Mesothelial cell of epicardium (in vitro differentiated cells): ENCODE measurements around the gene KCTD1. TPM values are rescaled to one million over a fixed set of nuclear protein-coding genes. Genes with fewer than 3 reads are reported as not detected.

Experiments used
- DNase-seq, 2 experiments: peaks; one replicate each; pipeline ENCODE4 v3.0.0; 2021; ENCODE audit warnings: low spot score in 2 of 2; ENCODE audit not compliant: unreplicated experiment in 2 of 2
- H3K27ac Mint-ChIP-seq: 2 replicates; pipeline ENCODE4 v1.8.0; 2021; ENCODE audit warnings: mixed read lengths
- H3K27me3 Mint-ChIP-seq: 2 replicates; pipeline ENCODE4 v1.8.0; 2021; ENCODE audit warnings: low read depth, mixed read lengths
- H3K36me3 Mint-ChIP-seq: 2 replicates; pipeline ENCODE4 v1.8.0; 2021; ENCODE audit warnings: mixed read lengths
- H3K4me1 Mint-ChIP-seq: 2 replicates; pipeline ENCODE4 v1.8.0; 2021; ENCODE audit warnings: mixed read lengths
- H3K4me3 Mint-ChIP-seq: 2 replicates; pipeline ENCODE4 v1.8.0; 2021; ENCODE audit warnings: mild to moderate bottlenecking, moderate library complexity, mixed read lengths
- H3K9me3 Mint-ChIP-seq: 2 replicates; pipeline ENCODE4 v1.8.0; 2021; ENCODE audit warnings: mixed read lengths
- total RNA-seq: library from RNA; stranded (reverse); gene quantifications from 3 replicates; pipeline ENCODE4 v1.2.1, GENCODE V29; 2021
- TF ChIP-seq, protein P1 (sequence below): fragments of 200-600 bp; sonication (generic); IDR thresholded peaks from one replicate; pipeline ENCODE4 v1.5.0; 2021; ENCODE audit warnings: antibody characterized with exemption; ENCODE audit not compliant: unreplicated experiment

Gene KCTD1
- total RNA-seq, 1 donor from 2014 or later = 38.5 TPM

DNA sequence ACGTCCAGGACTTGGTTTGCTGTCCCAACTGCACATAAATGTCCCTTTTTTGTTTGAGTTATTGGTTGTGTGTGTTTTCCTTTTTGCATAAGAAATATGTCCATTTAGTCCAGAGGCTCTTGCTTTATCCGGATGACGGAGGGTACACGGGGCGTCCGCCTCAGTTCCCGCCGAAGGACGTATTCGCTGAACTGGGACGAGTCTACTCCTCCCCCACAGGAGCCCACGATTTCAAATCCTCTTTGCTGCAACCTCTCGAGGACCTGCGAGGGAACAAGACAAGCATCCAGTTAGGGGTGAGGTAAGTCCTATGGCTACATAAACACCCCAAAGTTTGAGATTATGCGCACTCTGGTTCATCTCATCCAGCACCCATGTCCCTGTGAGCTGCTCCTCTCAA, 92.7 kb downstream of the KCTD1 start:
- Mint-ChIP-seq H3K36me3 (peaks cover 25% of the 10 kb centered on the region), H3K27me3 (no peaks in the 10 kb centered on the region)

DNA sequence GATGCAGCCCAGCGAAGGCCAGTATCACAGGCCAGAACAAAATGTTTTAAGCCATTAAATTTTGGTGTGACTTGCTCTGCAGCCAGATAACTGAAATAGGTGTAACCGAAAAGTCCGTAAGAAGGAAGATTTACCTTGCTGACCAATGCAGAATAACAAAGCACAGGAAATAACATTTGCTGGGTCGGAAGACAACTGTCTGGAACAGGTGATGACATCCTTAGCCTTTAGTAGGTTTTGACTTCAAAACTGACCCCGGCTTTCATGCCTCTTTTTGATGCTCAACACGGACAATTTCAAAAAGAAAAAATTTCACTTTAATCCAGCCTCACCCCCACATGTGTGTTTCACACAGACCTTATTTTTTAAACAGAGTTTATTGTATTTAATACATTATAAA, 93.7 kb downstream of the KCTD1 start:
- H3K4me3 Mint-ChIP-seq = no peak overlapping the region
- no peak overlapping the region for H3K27ac Mint-ChIP-seq
- no peaks in the 10 kb centered on the region for H3K9me3 Mint-ChIP-seq
- TF ChIP-seq, protein P1, sequence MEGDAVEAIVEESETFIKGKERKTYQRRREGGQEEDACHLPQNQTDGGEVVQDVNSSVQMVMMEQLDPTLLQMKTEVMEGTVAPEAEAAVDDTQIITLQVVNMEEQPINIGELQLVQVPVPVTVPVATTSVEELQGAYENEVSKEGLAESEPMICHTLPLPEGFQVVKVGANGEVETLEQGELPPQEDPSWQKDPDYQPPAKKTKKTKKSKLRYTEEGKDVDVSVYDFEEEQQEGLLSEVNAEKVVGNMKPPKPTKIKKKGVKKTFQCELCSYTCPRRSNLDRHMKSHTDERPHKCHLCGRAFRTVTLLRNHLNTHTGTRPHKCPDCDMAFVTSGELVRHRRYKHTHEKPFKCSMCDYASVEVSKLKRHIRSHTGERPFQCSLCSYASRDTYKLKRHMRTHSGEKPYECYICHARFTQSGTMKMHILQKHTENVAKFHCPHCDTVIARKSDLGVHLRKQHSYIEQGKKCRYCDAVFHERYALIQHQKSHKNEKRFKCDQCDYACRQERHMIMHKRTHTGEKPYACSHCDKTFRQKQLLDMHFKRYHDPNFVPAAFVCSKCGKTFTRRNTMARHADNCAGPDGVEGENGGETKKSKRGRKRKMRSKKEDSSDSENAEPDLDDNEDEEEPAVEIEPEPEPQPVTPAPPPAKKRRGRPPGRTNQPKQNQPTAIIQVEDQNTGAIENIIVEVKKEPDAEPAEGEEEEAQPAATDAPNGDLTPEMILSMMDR = no peak
- DNase-seq = no peak
- peaks cover 3% of the 10 kb centered on the region for H3K4me1 Mint-ChIP-seq
- peaks cover 22% of the 10 kb centered on the region for H3K36me3 Mint-ChIP-seq
- H3K27me3 Mint-ChIP-seq = no peaks in the 10 kb centered on the region

More for the DNA sequence above, 92.7 kb downstream of the KCTD1 start:
- H3K27ac Mint-ChIP-seq = no peak overlapping the region
- peaks cover 6% of the 10 kb centered on the region for H3K4me1 Mint-ChIP-seq
- no peak overlapping the region for H3K4me3 Mint-ChIP-seq
- no peaks in the 10 kb centered on the region for H3K9me3 Mint-ChIP-seq
- TF ChIP-seq, protein P1 = no peak
- no peak for DNase-seq

DNA sequence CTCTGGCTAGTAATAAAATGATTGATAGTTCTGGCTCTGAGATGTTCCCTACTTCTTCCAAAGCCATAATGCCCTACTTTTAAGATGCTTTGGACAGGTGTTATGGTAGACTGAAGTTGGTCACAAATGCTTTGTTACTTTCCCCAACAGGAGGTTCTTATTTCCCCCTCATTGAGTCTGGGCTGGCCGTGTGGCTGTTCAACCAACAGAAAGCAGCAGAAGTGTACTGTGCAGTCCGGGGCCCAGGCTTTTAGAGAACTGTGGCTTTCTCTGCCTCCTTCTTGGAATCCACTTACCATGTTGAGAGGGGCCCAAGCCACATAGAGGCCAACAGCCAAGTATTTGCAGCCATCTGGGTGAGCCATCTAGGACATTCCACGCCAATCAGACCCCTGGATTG, 94.2 kb downstream of the KCTD1 start:
- DNase-seq = no peak
- peaks cover 4% of the 10 kb centered on the region for H3K4me1 Mint-ChIP-seq
- no peaks in the 10 kb centered on the region for H3K9me3 Mint-ChIP-seq
- H3K36me3 Mint-ChIP-seq = peaks cover 17% of the 10 kb centered on the region
- no peak overlapping the region for H3K4me3 Mint-ChIP-seq
- TF ChIP-seq, protein P1 = no peak
- no peak overlapping the region for H3K27ac Mint-ChIP-seq
- no peaks in the 10 kb centered on the region for H3K27me3 Mint-ChIP-seq

DNA sequence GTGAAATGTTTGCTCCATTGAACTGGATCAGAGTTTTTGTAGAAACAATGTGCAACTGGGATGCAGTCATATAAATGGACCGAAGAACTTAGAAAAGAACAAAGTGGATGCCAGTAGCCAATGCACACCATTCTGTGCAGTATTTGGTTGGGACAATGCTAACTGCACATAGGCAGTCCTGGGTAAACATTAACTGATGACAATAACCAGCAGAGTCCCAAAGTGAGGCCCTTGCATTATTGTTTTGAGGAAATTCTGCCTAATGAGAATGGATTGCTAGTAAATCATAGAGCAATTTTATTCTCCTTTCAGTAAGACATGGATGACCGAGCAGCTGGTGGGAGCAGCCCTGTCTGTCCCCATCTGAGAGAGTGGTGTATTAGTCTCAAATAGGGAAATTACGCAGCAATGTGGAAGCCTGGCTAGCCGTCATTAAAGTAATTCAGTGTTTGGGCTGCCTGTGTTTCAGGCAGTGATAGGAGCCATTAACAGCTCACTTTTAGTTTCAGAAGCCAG, 94.9 kb downstream of the KCTD1 start:
- TF ChIP-seq, protein P1 = no peak
- H3K27ac Mint-ChIP-seq = peak overlapping the region; percentile 51

DNA sequence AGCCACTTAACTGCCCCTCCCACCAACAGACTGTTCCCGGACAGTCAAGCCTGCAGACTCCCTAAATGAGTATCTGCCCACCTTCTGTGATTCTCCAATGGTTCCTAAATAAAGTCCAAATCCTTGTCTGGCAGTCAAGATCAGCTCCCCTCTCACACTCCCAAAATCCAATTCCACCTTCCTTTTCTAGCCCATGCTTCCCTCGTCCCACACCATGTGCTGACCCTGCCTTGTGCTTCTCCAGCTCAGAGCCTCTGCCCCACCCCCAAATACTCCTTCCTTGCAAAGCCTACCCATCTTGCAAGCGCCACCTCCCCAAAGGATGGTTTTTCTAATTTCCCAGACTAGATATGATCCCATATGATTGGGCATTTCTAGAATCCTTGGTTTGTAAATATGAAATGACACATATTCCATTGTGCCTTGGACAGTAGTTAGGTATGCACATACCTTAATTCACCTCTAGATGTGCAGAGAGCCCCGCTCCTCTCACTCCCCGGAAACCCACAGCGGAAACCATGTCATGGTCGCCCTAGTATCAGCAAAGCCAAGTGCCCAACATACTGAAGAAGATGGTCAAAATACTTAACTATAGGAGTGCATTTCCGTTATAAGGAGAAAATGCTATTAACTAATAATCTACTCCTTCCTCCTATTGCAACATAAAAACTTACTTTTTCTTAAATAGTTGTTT, 97.2 kb downstream of the KCTD1 start:
- H3K4me1 Mint-ChIP-seq = peaks cover 6% of the 10 kb centered on the region
- TF ChIP-seq, protein P1 = no peak
- H3K36me3 Mint-ChIP-seq = peaks cover 8% of the 10 kb centered on the region
- H3K27ac Mint-ChIP-seq = no peak overlapping the region
- H3K27me3 Mint-ChIP-seq = no peaks in the 10 kb centered on the region
- no peaks in the 10 kb centered on the region for H3K9me3 Mint-ChIP-seq
- H3K4me3 Mint-ChIP-seq = no peak overlapping the region
- no peak for DNase-seq

More for the DNA sequence above, 94.9 kb downstream of the KCTD1 start:
- Mint-ChIP-seq H3K9me3 (no peaks in the 10 kb centered on the region), H3K4me3 (no peak overlapping the region), H3K27me3 (no peaks in the 10 kb centered on the region), H3K4me1 (peaks cover 9% of the 10 kb centered on the region), H3K36me3 (peaks cover 10% of the 10 kb centered on the region)
- DNase-seq = no peak
